GM20000 (cell line): ENCODE data around the gene STAC3.

ENCODE experiments used
- DNase-seq: peaks from one replicate; pipeline ENCODE4 v3.0.0; 2012; ENCODE audit warnings: low spot score
- TF ChIP-seq, protein P1 (sequence below): IDR thresholded peaks from 2 replicates; pipeline ENCODE4 v1.5.1; 2012; ENCODE audit warnings: mild to moderate bottlenecking, control low read depth; ENCODE audit errors: extremely low read depth, missing control alignments

The STAC3 gene

DNA sequence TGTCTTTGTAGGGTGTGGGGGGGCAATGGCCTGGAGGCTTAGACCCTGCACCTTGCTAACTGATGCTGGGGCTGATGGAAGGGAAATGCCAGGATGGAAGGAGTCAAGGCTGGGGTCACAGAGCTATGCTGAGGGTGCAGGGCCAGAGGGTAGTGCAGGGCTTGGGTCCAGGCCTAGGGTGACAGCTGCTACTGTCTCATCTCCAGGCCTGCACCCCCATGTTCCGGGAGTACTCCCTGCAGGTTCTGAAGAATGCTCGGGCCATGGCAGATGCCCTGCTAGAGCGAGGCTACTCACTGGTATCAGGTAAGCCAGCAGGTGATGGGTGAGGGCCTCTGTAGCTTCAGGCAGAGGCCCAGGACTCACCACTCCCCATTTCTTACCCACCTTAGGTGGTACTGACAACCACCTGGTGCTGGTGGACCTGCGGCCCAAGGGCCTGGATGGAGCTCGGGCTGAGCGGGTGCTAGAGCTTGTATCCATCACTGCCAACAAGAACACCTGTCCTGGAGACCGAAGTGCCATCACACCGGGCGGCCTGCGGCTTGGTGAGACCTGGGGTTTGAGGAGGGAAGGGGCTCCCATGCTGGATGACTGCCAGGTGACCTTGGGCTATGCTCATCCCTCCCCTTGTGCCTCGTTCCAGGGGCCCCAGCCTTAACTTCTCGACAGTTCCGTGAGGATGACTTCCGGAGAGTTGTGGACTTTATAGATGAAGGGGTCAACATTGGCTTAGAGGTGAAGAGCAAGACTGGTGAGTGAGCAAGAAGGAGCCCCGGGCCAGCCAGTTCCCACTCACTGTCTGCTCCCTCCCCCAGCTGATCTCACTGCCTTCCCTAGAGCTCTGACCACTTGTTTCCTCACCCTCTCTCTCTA, 17.4 kb downstream of the STAC3 start:
- TF ChIP-seq, protein P1, sequence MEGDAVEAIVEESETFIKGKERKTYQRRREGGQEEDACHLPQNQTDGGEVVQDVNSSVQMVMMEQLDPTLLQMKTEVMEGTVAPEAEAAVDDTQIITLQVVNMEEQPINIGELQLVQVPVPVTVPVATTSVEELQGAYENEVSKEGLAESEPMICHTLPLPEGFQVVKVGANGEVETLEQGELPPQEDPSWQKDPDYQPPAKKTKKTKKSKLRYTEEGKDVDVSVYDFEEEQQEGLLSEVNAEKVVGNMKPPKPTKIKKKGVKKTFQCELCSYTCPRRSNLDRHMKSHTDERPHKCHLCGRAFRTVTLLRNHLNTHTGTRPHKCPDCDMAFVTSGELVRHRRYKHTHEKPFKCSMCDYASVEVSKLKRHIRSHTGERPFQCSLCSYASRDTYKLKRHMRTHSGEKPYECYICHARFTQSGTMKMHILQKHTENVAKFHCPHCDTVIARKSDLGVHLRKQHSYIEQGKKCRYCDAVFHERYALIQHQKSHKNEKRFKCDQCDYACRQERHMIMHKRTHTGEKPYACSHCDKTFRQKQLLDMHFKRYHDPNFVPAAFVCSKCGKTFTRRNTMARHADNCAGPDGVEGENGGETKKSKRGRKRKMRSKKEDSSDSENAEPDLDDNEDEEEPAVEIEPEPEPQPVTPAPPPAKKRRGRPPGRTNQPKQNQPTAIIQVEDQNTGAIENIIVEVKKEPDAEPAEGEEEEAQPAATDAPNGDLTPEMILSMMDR, result no peak
- DNase-seq, result no peak

DNA sequence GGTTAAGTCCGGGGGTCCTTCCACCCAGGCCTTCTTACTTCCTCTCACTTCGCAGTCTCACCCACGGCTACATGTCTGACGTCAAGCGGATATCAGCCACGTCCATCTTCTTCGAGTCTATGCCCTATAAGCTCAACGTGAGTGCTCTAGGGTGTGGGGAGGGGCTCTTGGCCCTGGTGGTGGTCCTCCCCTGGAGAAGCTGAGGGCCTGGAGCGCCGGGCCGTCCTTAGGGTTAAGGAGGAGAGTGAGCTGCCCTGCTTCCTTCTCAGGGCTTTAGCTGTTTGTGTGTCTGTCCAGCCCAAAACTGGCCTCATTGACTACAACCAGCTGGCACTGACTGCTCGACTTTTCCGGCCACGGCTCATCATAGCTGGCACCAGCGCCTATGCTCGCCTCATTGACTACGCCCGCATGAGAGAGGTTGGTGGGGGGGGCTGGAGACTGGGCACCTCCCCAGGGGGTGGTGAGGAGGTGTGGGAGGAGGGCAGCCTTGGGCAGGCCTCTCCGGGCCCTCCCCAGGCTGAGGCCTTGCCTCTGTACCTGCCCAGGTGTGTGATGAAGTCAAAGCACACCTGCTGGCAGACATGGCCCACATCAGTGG, 18.7 kb downstream of the STAC3 start:
- TF ChIP-seq, protein P1, result no peak
- DNase-seq, result no peak

DNA sequence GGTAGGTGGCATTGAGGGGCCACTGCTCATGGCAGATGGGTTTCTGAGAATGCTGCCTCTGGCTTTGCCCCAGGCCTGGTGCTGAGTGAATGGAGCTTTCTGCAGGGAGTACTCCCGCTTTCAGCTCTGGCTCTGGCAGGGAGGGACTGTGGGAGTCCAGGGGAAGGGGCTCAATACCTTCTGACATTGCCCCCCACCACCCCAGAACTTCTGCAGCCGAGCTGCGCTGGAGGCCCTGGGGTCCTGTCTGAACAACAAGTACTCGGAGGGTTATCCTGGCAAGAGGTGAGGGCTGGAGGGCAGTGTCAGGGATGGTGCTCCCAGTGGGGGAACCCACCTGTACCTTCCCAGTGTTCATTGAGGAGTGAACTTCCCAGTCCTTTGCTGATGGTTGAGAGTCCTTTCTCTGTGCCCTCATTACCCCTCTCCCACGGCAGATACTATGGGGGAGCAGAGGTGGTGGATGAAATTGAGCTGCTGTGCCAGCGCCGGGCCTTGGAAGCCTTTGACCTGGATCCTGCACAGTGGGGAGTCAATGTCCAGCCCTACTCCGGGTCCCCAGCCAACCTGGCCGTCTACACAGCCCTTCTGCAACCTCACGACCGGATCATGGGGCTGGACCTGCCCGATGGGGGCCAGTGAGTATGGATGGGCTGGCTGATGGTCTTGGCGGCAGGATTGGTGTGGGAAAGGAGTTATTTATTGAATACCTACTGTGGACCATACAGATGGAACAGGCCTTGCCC, 19.5 kb downstream of the STAC3 start:
- TF ChIP-seq, protein P1, result no peak
- no peak for DNase-seq

GRCh38 chr12:57230381-57231155, 20.4 kb downstream of the STAC3 start:
- TF ChIP-seq, protein P1, result no peak
- DNase-seq, result no peak

GRCh38 chr12:57229634-57230380, 21.2 kb downstream of the STAC3 start, which contains the start of gene SHMT2:
SHMT2 (plus strand) TSS chr12:57229711; CDS start chr12:57229779, 68 bp downstream.
- TF ChIP-seq, protein P1, result no peak

GRCh38 chr12:57229046-57229633, 21.8 kb downstream of the STAC3 start:
- TF ChIP-seq, protein P1, result no peak
- DNase-seq, result no peak

More at GRCh38 chr12:57229634-57230380, 21.2 kb downstream of the STAC3 start, which contains the start of gene SHMT2:
- DNase-seq, result peak; percentile 97
